Stimulated activated naive CD8-positive, alpha-beta T cell treated with anti-CD3 and anti-CD28 coated beads, Interleukin-15, Interleukin-2, amounts not matched to agents 100 U/mL and 50 U/mL, for 24 hours (primary cell): ENCODE measurements around the gene MMP23B.
"Not testable (repeated sequence)": the region's sequence is repeated elsewhere in the genome, so short reads cannot be mapped to it uniquely, and the experiment has no call there.

Experiments
- ATAC-seq: fragments of 150-1000 bp; cut with Tn5 transposase; one replicate; pipeline ENCODE4 v1.10.0; 2021
- DNase-seq: peaks from one replicate; pipeline ENCODE4 v3.0.0; 2021

The MMP23B gene

GRCh38 chr1:1666526-1666925 is 34.6 kb downstream of the MMP23B start:
- DNase-seq (no peak), ATAC-seq (no peak)

- DNase-seq (no peak), ATAC-seq (no peak)
Observed at GRCh38 chr1:1669468-1670440, 37.8 kb downstream of the MMP23B start.

- no peak for DNase-seq
- ATAC-seq: no peak
Observed at GRCh38 chr1:1670866-1671265, 38.9 kb downstream of the MMP23B start.

GRCh38 chr1:1671365-1672119 is 39.6 kb downstream of the MMP23B start:
- ATAC-seq: no peak
- no peak for DNase-seq

- DNase-seq (no peak), ATAC-seq (no peak)
Observed at GRCh38 chr1:1672181-1672965, 40.4 kb downstream of the MMP23B start.

GRCh38 chr1:1674806-1675205 is 42.8 kb downstream of the MMP23B start:
- peak; percentile 56 for ATAC-seq
- not testable (repeated sequence) for DNase-seq

- not testable (repeated sequence) for ATAC-seq, DNase-seq
Observed at GRCh38 chr1:1675218-1675617, 43.2 kb downstream of the MMP23B start.

- not testable (repeated sequence) for DNase-seq, ATAC-seq
Observed at GRCh38 chr1:1676087-1676486, 44.1 kb downstream of the MMP23B start.

- peak; percentile 47 for ATAC-seq
- peak; percentile 72 for DNase-seq
Observed at GRCh38 chr1:1677718-1678580, 46.0 kb downstream of the MMP23B start.

GRCh38 chr1:1678581-1679380 is 46.8 kb downstream of the MMP23B start:
- ATAC-seq: peak; percentile 3
- peak; percentile 50 for DNase-seq

GRCh38 chr1:1680031-1680911 is 48.3 kb downstream of the MMP23B start:
- ATAC-seq (no peak), DNase-seq (peak; percentile 10)

GRCh38 chr1:1680912-1681273 is 48.9 kb downstream of the MMP23B start:
- DNase-seq (peak; percentile 2), ATAC-seq (no peak)

GRCh38 chr1:1683104-1683905 is 51.3 kb downstream of the MMP23B start:
- no peak for DNase-seq
- ATAC-seq: no peak
